NCI-H2029 treated with DMSO at 0.1 percent for 48 hours (cell line): ENCODE data around the gene SIDT1.
"Not testable (repeated sequence)": the region's sequence is repeated elsewhere in the genome, so short reads cannot be mapped to it uniquely, and the experiment has no call there.

Experiments used
- DNase-seq: peaks from one replicate; lab custom pipeline; 2025; lab: John Stamatoyannopoulos, UW

The SIDT1 gene

DNA sequence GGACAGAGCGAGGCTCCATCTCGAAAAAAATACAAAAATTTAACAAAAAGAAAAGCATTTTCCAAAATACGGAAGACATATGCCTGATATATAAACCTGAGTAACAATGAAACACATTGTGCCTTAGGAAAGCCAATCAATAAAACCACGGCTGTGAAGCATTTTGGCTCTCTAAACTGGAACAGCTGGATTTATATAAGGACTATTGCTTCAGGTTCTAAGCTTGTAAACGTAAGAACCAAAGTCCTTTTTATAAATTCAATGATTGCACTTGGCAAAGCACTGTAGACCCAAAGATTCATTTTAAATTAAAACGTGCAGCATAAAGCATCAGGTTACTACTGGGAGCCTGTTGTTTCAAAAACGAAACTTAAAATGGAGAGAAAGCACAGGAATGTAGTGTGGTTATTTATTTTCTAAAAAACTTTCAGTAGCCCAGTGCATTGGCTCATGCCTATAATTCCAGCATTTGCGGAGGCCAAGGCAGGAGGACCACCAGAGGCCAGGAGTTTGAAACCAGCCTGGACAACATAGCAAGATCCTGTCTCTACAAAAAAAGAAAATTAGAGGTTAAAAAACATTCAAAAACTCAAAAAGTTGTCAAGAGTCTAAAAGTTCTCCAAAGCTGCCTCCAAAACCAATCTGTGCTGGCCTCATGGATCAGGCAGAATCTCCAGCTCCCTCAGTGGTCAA, 102.6 kb downstream of the SIDT1 start:
- no peak for DNase-seq

DNA sequence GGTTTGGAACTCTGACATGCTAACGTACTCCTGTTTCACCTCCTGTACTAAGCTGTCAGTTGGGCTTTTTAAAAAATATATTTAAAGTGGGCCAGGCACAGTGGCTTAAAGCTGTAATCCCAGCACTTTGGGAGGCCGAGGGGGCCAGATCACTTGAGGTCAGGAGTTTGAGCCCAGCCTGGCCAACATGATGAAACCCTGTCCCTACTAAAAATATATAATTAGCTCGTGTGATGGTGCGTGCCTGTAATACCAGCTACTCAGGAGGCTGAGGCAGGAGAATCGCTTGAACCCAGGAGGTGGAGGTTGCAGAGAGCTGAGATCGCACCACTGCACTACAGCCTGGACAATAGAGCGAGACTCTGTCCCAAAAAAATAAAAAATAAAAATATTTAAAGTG, 103.7 kb downstream of the SIDT1 start:
- not testable (repeated sequence) for DNase-seq

DNA sequence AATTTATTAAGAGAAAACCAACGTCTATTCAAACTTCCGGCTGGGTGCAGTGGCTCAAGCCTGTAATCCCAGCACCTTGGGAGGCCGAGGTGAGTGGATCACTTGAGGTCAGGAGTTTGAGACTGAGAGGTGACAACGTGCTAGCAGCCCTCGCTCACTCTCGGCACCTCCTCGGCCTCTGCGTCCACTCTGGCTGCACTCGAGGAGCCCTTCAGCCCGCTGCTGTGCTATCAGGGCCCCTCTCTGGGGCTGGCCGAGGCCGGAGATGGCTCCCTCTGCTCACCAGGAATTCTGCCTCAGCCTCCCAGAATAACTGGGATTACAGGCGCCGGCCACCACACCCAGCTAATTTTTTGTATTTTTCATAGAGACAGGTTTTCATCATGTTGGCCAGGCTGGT, 105.4 kb downstream of the SIDT1 start:
- DNase-seq, result no peak

DNA sequence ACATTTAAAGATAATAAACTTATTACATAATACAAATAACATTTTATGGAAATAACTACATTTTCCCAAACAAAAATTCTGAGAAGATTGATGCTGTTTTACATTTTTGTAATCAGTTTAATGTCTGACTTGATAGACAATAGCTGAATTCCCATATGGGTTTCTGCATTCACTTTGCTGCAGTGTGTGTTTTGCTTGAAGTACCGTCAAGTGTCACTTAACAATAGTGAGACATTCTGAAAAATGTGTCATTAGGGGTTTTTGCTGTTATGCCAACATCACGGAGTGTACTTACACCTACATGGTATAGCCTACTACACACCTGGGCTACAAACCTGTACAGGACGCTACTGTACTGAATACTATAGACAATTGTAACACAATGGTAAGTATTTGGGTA, 106.6 kb downstream of the SIDT1 start:
- no peak for DNase-seq

DNA sequence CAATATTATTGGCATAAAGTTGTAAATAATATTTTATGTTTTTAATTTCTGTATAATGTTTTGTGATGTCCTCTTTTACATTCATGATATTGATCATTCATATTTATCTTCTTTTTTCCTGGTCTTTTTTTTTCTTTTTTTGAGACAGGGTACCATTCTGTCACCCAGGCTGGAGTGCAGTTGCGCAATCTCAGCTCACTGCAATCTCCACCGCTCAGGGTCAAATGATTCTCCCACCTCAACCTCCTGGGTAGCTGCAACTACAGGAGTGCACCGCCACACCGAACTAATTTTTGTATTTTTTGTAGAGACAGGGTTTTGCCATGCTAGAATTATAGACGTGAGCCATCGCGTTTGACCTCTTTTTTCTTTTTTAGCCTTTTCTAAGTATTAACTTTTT, 111.2 kb downstream of the SIDT1 start:
- DNase-seq, result no peak

DNA sequence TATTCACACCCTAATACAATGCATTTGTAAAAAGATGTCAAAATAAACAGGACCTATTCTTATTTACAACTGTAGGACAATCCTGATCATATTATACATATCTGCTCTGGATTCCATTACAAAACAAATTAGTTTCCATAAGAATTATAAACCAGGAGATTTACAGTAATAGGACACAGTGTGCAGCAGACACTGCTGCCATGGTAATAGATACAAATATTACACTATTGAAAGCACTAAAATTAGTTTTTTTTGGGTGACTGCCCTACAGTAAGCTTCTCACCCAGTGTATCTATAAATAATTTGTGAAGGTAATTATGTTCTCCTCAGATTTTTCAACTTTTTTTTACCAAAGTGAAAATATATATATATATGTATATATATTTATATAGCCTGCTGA, 116.2 kb downstream of the SIDT1 start:
- DNase-seq, result no peak

DNA sequence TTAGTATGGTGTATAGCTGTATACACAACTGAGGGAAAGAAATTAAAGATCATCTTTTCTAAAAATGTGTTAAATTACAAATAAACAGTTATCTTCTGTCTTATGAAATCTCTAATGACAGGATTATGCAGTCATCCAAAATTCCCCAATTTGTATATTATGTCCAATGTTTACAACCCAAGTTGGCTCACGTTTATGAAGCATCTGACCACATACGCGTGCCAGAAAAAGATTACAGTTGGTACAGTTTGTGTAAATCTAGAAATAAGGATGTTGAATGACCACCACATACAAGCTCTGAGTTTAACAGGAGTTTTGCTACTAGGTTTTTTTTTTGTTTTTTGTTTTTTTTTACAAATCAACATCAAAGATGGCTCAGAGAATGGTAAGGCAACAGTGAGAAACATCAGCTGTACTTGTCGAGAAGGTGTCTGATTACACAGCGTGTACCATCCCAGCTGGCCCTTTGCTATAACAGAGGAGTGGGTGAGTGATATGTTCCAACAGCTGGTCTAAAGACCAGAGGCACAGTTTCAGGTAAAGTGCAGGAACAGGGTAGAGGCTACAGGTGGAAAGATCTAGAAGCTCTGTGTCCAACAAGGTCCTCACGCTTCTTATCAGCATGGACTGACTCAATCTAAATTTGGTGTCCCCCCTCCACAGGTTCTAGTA, 117.0 kb downstream of the SIDT1 start:
- DNase-seq, result no peak

DNA sequence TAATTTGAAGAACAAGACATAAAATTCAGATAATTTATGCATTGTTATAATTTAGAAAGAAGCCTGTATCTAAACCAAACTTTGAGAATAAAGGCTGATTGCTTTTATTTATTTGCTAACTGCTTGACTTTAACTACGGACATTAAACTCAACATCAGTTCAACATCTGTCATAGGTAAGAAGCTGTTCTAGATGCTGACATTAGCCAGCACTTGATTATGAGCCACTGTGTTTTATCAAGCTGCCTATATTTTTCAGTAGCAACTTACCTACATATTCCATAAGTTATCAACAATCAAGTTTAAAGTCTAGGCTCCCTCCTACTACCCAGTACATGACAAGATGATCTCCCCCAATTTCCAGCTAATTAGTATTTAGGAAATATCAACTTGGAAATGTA, 122.0 kb downstream of the SIDT1 start:
- no peak for DNase-seq

DNA sequence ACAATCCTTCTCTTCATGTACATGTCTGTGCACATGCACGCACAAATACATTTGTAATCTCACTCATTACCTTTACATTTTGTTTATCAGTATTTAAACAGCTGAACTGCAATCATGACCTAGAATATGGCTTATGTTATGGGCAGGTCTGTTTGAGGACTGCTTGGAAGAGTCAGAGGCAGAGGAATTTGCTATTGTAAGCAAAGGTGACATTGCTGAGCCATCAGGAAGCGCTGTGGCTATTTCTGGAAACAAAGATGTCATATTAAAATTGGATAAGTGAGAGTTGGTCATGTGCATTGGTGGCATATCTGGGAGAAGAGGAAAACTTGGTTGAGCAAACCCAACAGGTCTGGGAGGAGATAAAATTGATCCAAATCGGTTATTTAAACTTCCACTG, 122.5 kb downstream of the SIDT1 start:
- DNase-seq, result no peak

DNA sequence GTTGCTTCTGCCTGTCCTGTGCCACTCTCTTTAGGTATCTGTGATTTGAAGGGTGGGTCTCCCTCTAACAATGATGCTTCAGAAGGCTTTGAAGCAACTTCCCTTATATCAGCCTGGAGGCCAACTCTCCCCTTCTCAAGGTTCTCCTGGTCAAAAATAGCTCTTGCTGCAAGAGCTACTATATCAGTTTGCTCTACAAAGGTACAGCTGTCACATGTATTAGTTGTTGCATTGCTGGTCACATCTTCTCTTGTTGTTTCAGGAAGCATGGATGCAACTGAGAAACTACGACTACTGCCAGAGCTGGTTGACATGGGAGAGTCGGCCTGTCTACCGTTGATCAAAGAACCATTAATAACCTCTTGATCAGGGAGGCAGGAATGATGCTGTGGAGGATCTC, 125.8 kb downstream of the SIDT1 start:
- no peak for DNase-seq

DNA sequence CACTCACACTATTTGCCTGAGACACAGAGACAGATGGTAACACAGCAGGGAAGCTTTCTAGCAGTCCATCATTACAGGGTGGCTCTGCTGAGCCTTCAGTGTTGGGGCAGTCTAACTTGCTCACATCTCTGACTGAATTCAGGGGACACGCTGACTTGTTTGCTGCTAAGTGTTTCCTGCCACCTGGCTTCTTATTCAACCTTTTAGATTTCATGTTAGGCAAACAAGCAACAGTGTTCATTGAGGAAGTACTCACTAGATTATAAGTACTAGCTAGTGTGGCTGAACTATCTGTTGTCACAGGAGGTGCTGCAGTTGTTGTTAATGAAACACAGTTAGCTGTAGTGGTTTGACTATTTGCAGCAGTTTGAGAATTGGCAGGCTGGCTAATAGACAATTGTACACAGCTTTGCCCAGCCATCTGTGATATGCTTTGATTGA, 126.8 kb downstream of the SIDT1 start:
- DNase-seq, result peak; percentile 64

DNA sequence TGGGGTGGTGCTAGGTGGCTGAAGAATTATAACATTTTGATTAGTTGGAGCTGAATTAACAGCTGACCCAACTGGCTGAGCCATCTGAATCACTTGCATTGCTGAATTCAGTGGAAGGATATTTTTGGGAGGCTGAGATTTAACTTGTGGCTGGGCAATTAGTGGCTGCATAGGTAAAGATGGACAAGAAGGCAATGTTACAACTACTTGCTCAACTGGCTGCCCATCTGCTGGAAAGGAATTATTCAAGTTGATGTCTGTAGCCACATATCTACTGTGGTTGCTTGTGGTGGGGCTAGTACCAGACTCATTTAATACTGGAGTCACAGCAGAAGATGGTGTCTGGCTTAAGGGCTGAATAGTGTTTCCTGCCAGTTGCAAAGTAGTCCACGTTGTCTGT, 127.6 kb downstream of the SIDT1 start:
- no peak for DNase-seq

DNA sequence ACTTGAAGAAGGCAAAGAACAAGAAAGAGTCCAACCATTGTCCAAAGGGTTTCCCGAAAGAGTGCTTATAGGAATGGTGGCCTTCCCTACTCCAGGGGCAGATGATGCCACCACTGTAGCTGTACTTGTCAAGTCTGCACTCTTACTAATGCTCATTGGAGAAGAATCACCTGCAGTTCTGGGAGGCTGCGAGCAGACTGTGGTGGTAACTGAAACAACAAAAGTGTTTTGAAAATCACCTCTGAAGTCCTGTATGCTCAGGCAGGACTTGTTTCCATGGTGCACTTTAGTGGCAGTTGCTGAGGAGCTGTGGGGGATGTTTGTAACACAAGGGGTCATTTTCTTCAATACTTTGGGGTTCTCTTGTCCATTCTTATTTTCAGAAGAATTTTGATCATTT, 128.1 kb downstream of the SIDT1 start:
- DNase-seq, result no peak

DNA sequence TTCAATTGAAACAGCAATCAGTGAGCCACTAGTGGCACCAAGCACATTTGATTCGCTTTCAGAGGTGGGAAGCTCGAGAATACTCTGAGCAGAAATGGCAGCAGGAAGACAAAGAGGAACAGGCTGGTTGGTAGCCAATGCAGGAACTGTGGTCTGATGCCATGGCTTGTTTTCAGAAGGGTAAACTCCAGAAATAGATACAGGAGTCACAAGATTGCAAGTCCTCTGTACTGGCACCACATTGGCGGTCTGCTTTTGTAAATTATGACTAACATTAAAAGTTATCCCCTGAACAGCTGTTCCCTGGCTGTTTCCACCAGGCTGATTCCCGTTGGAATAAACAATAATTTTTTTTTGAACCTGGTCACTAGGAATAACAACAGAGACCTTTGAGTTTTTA, 128.5 kb downstream of the SIDT1 start:
- no peak for DNase-seq

DNA sequence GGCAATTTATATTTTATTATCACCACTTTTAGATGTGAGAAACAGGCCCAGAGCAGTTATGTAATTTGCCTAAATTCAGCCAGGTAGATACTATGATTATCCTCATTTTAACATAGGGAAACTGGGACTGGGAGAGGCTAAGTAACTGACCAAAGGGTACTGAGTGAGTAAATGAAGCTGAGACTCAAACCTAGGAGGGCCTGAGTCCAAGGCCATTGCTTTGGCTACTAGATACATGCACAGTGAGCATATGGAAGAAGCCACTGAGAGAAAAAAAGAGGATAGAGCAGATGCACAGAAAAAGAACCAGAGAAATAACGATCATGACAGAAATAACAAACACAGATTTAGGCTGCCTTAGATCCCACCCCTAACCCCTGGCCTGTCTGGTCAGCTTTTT, 130.5 kb downstream of the SIDT1 start:
- no peak for DNase-seq

DNA sequence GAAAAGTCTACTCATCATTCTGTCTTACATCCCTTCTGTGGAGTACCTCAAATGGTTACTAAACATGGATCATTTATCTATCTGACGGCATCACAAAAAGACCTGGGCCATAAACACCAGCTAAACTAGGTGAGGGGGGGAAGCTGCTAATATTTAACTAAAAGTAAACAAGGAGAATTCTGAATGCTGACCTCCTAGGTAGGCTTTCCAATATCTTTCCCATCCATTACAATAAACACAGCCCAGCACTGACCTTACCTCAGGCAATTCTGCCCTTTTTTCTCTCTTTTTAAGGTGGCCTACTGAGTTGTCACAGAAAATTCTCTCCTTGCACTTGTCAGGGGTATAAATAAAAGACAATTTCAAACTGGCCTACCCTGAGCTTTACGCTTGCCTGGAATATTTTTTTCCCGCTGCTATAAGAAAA, 131.0 kb downstream of the SIDT1 start:
- DNase-seq, result no peak

DNA sequence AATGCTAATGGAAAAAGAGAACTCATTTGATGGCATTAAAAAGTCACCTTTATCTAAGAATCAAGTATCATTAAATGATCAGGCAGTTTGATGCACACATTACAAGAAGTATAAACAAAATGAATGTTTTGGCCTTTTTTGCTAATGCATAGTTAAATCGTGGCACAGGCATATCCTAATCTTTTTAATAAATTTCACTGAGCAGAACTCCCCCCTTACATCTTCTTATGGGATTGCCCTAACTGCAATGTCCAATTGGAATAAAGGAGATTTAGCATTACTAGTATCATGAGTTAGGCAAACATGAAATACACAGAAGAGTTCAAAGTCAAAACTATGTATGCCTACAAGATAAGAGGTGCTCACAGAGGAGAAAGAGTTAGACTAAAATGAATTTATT, 131.4 kb downstream of the SIDT1 start:
- no peak for DNase-seq

DNA sequence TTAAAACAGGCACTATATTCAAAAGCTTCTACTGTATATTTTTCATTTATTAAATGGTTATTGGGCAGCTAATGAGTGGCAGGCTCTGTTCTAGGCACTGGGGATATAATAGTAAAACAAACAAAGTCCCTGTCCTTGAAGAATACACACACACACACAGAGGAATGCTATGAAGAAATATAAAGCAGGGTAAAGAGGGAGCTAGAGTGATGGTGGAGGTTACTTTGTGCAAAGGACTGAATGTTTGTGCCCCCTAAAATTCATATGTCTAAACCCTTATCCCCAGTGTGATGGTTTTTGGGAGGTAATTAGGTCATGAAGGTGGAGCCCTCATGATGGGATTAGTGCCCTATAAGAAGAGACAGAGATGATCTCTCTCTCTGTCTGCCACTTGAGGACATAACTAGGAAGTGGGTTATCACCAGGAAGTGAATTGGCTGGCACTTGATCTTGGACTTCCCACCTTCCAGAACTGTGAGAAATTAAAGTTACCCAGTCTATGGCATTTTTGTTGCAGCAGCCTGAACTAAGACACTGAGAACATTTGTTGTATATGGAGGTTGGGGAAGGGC, 132.3 kb downstream of the SIDT1 start:
- no peak for DNase-seq

DNA sequence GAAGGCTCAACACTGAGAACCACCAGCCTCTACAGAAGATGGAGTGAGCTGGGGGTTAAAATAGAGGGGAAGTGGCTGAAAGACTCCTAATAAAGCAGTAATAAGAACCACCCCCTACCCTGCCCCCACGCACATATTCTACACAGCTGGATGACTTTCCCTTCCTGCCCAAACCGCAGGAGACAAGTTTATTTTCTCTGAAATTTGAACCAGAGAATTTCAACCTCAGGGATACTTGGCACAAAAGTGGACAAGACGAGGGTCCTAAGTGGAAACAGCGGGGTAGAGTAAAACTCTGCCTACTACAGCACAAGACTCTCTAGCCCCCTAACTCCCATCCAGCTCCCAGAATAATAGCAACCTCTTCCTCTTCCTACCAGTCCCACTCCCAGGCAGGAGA, 135.7 kb downstream of the SIDT1 start:
- DNase-seq, result no peak

DNA sequence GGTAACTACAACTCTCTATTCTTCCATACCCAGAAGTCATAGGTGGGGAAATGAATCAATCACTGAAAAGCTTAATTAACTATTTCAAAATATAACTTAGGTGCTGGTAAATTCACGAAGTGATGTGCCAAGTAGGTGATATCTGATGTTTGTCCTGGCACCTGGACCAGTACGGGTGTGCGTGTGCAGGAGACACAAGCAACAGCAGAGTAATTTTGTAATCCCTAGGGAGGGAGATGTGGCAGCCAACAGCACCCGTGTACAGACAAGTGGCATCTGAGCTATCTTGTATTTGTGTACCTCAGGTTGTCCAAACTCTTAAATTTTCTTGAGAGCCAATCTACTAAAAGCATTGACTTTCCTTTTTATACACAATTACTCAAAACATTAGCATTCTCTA, 141.2 kb downstream of the SIDT1 start:
- DNase-seq, result no peak

DNA sequence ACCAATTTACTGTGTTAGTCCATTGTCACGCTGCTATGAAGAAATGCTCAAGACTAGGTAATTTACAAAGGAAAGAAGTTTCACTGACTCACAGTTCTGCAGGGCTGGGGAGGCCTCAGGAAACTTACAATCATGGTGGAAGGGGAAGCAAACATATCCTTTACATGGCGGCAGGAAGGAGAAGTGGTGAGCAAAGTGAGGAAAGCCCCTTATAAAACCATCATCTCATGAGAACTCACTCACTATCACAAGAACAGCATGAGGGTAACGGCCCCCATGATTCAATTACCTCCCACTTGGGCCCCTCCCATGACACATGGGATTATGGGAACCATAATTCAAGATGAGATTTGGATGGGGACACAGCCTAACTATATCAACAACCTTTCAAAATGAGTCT, 143.9 kb downstream of the SIDT1 start:
- DNase-seq, result no peak

DNA sequence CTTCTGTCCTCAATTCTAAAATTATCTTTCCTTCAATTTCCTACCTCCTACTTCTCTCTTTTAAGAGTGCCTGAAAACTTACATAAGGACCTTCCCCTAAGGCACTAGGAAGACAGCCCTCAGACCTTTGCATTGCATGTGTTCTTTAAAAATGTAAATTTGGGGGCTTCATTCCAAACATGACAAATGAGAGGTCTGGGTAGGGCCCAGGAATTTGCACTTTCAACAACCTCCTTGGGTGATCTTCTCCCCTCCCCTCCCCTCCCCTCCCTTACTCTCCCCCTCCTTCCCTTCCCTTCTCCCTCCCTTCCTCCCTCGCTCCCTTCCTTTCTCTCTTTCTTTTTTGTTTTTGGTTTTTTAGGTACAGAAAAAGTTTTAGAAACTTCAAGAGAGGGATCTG, 145.4 kb downstream of the SIDT1 start:
- DNase-seq, result no peak

DNA sequence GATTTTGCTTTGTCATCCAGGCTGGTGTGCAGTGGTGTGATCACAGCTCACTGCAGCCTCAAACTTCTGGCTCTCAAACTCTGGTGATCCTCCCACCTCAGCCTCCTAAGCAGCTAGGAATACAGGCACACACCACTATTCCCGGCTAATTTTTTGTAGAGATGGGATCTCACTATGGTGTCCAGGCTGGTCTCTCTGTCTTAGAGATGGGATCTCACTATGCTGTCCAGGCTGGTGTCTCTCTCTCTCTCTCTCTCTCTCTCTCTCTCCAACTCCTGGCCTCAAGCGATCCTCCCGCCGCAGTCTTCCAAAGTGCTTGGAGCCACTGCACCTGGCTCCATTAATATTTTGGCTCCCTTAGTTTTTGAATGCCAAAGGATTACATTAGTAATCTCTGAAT, 146.4 kb downstream of the SIDT1 start:
- DNase-seq, result no peak
